ENCODE data around the gene EIF3I. TPM values are rescaled to one million over a fixed set of nuclear protein-coding genes. Genes with fewer than 3 reads are reported as not detected.

EIF3I gene
- total RNA-seq (2014; rRNA removed; shearing (Covaris generic); ENCODE audit: low replicate concordance) = 441 and 448 TPM in 2 replicates

DNA sequence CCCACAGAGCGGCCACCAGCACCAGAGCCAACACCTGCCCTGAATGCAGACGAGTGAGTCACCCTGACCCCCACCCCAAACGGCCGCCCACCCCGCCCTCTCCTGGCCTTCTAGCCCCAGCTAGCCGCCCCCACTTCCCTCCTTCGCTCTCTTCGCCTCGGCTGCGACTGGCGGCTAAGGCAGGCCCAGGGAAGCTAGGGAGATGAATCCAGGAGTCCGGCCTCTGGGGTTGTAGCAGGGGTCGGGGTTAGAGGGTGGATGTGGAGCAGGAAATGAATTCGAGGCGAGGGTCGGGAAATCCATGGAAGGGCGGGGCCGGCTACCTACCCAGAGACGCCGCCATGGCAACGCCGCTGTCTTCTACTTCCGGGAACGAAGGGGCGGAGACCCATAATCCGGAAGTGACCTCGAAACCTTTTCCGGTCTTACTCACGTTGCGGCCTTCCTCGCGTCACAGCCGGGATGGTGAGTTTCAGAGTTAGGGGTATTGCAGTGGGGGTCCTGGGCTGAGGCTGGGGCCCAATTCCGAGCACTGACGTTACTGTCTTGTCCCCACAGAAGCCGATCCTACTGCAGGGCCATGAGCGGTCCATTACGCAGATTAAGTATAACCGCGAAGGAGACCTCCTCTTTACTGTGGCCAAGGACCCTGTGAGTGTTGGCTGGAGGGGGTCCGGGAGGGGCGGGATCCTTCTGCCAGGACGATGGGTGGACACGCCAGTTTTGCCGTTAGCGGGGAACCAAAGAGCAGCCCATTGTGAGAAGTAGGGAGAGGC is at the start of gene EIF3I, which contains the start of gene TMEM234:
Gene EIF3I, plus strand, starts transcription at position 428 of the 776 bp plus-strand sequence. Its CDS starts 35 bp downstream, at position 463.
Gene TMEM234, minus strand, starts transcription at position 374 of the 776 bp plus-strand sequence. Its CDS starts 31 bp downstream, at position 343.
- in situ Hi-C loops (cut with HindIII; ENCODE audit: low pct_unique_long_range_greater_than_20kb, low sequenced_read_pairs) = no loop called here
- DNase-seq (ENCODE audit: low read depth) = peak; percentile 78

DNA sequence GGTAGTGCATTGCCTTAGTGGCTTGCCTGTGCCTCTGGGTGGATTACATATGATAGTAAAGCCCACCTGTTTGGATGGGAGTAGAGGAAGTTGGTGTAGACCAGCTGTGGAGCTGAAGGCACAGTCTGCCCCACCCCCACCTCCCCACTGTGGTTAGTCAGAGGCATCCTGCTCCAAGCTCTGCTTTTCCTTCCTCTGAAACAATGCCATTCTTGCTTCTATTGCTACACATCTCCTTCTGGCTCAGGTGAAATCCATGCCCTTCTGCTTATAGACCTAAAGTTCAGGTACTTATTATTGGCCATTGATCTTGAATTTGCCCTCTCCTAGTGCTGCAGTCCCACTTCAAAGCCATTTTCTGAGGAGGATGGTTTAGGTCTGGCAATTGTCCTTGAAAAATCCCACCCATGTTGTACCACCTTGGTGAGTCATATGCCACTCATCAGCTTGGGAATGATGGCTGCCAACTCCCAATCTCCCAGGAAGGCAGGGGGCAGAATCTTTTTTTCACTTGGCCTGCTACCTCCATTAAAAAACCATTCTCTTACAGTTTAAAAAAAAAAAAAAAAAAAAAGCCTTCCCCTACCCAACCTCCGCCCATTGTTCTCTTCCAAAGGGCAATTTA is 49.5 kb upstream of the EIF3I start:
- DNase-seq (ENCODE audit: low read depth) = no peak
- in situ Hi-C loops (cut with HindIII; ENCODE audit: low pct_unique_long_range_greater_than_20kb, low sequenced_read_pairs) = no loop called here

DNA sequence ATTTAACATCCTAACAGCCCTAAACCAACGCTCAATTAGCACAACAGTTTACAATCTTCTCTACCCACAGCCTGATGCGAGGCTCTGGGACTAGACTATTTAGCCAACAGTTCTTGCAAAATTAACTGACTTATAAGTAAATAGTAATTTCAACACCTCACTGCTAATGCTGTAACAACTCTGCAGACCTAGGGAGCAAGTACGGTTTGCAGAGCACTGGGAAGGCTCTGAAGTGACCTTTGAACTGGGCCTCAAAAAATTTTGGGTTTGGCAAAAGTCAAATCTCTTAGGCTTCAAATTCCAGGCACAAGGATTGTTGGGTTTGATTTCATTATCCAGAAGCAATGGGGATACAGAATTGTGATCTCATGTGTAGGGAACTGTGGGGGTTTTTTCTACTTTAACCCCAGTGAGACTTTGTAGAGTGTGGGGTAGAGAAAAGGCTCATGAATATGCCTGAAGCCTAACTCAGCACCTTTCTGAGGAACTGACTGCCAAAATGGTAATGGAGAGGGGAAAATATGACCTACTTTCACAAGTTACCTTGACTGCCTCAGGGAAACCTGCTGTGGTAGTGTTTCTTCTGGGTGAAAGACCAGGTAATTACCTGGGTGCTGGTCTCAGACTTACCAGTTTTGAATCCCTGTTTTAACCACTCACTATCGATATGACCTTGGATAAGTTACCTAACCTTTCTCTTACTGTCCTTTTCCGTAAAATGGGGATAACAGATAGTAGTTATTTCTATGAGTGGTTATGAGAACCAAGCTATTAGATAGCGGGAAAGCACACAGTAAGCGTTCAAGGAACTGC is 43.6 kb upstream of the EIF3I start:
- in situ Hi-C loops (cut with HindIII; ENCODE audit: low pct_unique_long_range_greater_than_20kb, low sequenced_read_pairs) = no loop called here
- DNase-seq (ENCODE audit: low read depth) = no peak

DNA sequence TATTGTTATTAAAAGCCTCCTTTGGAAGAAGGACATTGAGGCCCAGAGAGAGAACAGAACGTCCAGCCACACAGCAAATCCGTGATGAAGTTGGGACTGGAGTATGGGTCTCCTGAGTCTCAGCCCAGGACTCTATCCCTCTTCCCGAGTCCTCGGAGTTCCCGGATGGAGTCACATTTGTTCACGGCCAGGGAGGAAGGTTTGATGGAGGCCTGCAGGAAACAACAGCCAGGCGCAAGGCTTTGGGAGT is 43.1 kb upstream of the EIF3I start:
- in situ Hi-C loops (cut with HindIII; ENCODE audit: low pct_unique_long_range_greater_than_20kb, low sequenced_read_pairs) = no loop called here
- DNase-seq (ENCODE audit: low read depth) = no peak

DNA sequence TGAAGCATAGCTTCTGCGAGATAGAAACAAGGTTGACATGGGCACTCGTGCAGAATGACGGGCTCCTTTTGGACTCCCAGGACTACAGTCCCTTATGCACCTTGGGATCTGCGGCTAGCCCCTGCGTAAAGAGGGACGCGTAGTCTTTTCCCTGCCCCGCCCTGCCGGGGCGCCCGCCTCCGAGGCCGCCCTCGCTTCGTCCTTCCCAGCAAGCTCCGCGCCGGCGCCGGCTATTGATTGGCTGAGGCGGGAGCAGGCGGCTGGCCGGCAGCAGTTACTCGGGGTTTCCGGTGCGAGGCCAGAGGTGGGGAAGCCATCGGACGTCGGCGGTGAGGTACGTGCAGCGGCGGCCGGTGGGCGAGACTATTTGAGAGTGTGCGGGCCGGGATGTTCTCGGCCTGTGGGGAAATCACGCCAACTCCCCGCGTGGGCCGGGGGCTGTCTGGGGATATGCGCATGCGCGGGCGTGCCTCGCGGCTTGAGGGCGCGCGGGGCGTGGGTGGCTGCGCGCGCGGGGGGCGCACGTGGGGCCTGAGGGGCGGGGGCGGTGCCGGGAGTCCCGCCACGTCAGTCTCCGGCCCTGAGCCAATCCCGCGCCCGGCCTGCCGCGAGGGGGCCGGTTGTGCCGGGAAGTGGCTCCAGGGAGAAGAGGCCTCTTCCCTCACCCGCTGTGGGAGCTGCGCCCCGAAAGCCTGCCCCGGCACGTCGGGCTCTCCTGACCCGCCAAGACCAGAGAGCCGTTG is 42.6 kb upstream of the EIF3I start, which contains the start of gene TXLNA:
Gene TXLNA, plus strand, starts transcription at position 233 of the 743 bp plus-strand sequence. CDS start 671 bp downstream, outside the sequence.
- in situ Hi-C loops (cut with HindIII; ENCODE audit: low pct_unique_long_range_greater_than_20kb, low sequenced_read_pairs) = no loop called here
- DNase-seq (ENCODE audit: low read depth) = peak; percentile 94

DNA sequence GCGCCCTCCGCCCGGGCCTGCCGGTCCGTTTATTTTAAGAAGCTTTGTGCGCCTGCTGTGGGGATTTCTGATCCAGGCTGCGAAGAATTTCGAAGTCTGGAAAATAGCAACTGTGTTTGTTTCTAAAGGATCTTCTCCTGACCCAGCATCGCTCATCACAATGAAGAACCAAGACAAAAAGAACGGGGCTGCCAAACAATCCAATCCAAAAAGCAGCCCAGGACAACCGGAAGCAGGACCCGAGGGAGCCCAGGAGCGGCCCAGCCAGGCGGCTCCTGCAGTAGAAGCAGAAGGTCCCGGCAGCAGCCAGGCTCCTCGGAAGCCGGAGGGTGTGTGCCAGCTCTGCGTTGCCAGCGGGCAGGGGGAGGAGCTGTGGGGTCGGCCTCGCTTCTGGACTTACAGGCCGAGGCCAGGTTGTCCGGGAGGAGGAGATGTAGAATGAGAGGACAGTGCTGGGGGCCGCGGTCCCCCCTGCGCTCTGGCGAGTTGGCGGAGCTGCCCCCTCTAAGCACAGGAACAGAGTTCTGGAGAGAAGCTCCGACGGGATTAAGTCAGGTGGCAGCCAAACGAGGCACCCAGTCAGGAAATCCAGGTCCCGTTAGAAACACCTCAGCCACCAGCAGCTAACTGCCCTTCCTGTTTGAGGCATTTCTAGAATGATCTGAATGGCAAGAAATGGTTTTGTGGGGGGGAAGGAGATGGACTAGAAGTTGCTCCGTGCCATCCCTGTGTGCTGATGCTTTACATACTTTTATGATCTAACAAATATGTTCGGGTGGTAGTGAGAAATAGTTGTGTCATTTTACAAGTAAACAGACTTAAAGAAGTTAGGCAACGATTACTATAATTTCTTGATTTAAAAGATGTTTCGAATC is 41.8 kb upstream of the EIF3I start:
- in situ Hi-C loops (cut with HindIII; ENCODE audit: low pct_unique_long_range_greater_than_20kb, low sequenced_read_pairs) = no loop called here
- no peak for DNase-seq (ENCODE audit: low read depth)

DNA sequence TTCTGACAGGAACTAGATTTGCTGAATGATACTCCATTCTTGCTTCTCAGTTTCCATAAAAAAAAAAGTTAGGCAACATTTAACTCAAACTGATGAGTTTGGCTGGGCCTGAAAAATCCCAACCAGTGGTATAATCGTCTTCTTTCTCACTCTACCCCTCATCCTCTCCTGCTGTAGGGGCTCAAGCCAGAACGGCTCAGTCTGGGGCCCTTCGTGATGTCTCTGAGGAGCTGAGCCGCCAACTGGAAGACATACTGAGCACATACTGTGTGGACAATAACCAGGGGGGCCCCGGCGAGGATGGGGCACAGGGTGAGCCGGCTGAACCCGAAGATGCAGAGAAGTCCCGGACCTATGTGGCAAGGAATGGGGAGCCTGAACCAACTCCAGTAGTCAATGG is 41.1 kb upstream of the EIF3I start:
- in situ Hi-C loops (cut with HindIII; ENCODE audit: low pct_unique_long_range_greater_than_20kb, low sequenced_read_pairs) = no loop called here
- no peak for DNase-seq (ENCODE audit: low read depth)

DNA sequence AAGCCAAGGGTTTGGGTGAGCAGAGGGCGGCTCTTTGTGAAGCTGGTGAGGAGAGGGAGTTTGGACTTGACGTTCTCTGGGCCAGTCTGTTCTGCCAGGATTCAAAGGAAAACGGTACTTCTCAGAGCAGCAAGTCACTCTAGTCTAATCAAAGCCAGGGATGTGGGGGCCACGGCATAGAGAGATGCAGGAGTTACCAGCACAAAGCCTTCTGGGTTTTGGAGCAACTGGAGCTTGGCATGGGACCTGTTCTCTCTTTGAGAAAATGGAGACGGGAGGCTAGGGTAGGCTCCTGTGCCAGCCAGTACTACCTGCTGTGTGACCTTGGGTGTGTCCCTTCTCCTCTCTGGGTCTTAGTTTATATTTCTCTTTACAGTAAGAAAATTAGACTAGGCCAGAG is 40.6 kb upstream of the EIF3I start:
- DNase-seq (ENCODE audit: low read depth) = no peak
- in situ Hi-C loops (cut with HindIII; ENCODE audit: low pct_unique_long_range_greater_than_20kb, low sequenced_read_pairs) = no loop called here

DNA sequence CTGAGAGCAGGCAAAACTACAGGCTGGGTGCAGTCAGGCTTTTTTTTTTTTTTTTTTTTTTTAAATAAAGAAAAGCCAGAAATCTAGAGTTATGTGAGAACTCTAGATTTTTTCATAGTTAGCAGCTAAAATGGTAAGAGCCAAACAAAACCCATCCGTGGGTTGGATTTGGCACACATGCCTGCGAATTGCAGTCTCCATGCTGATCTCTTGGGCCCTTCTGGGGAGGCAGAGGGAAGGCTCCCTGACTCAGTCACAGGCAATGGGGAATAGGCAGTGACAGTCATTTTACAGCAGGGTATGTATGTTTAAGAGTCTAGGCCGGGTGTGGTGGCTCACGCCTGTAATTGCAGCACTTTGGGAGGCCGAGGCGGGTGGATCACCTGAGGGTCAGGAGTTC is 40.1 kb upstream of the EIF3I start:
- in situ Hi-C loops (cut with HindIII; ENCODE audit: low pct_unique_long_range_greater_than_20kb, low sequenced_read_pairs) = no loop called here
- DNase-seq (ENCODE audit: low read depth) = no peak

DNA sequence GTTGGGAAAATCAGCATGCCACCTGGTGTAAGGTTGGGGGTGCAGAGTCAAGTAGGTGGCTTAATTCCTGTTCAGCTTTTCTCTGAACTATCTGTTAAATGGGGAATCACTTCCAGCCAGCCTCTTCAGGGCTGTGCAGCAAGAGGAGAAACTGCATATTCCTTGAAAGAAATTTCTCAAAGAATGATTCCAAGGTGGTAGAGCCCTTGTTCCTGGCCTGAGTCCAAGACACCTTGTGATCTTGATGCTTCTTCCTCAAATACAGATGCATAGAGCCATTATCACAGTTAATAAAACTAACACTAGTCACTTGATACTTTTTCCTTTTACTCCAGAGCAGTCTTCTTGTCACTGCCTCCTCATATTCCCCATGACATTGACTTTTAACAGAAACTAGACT is 37.6 kb upstream of the EIF3I start:
- no peak for DNase-seq (ENCODE audit: low read depth)
- in situ Hi-C loops (cut with HindIII; ENCODE audit: low pct_unique_long_range_greater_than_20kb, low sequenced_read_pairs) = no loop called here

DNA sequence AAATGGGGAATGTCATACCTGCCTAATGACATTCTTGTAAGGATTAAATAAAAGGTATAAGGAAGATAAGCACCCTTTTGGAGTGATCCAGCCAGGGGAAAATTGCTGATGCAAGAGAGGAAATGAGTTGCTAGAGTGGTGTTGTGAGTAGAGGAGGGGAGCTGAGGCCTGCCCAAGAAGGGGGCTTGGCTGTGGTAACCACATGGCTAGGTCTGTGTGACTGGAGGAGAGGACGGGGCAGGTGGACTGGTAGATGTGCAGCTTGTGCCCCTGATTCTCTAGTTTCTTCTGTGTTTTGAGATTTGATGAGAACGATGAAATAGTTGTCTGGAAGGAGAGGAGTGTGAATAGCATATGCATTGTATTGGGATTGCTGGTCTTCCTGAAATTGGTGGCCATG is 36.1 kb upstream of the EIF3I start:
- in situ Hi-C loops (cut with HindIII; ENCODE audit: low pct_unique_long_range_greater_than_20kb, low sequenced_read_pairs) = no loop called here
- no peak for DNase-seq (ENCODE audit: low read depth)

DNA sequence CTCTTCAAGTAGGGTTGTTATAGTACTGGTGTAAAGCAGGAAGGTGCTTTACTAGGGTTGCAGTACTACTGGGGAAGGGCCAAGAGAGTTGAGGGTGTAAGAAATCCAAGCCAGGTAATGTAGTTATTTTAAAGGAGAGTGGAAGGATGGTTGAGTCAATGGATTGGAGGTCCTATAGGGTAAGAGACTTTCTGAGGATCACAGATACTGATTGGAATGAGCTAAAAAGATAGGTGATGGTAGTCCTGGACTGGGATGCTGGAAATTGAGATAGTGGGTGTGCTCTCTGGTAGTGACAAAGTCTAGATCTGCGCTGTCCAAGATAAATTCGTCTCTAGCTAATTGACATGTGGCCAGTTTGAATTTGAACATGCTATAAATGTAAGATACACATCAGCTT is 35.7 kb upstream of the EIF3I start:
- no peak for DNase-seq (ENCODE audit: low read depth)
- in situ Hi-C loops (cut with HindIII; ENCODE audit: low pct_unique_long_range_greater_than_20kb, low sequenced_read_pairs) = no loop called here

DNA sequence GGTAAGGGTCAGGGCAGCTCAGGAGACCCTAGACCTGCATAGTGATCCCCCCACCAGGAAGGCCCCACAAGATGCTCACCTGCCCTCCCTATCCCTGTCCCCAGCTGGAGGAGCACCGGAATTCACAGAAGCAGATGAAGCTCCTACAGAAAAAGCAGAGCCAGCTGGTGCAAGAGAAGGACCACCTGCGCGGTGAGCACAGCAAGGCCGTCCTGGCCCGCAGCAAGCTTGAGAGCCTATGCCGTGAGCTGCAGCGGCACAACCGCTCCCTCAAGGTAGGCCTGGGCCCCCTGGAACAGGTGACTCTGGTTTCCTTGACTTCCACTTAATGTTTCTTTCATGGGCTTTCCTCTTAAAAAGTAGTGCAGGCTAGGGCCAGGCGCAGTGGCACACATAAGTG is 34.4 kb upstream of the EIF3I start:
- DNase-seq (ENCODE audit: low read depth) = no peak
- in situ Hi-C loops (cut with HindIII; ENCODE audit: low pct_unique_long_range_greater_than_20kb, low sequenced_read_pairs) = no loop called here

DNA sequence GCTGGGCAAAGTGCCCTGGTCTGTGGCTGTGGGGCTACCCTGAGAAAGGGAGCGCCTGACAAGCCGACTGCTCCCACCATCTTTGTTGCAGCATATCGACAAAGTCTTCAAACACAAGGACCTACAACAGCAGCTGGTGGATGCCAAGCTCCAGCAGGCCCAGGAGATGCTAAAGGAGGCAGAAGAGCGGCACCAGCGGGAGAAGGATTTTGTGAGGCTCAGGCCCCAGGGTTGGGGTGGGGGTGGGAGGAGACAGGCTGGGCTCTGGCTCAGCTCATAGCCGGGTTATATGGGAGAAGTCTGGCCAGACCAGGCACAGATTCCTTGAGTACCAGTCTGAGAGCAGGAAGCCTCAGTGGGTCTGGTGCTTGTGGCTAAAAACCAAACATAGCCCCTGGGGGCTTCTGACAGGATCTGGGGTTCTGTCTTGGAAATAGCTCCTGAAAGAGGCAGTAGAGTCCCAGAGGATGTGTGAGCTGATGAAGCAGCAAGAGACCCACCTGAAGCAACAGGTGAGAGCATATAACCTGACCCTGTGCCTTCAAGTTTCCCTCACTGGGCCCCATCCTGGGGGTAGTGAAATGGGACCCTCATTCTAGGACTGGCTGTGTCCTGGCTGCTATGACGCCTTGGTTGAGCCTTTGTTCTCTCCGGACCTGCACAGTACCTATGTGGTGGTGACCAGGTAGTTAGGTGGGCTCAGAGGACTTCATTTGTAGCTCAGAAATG is 29.8 kb upstream of the EIF3I start:
- in situ Hi-C loops (cut with HindIII; ENCODE audit: low pct_unique_long_range_greater_than_20kb, low sequenced_read_pairs) = no loop called here

DNA sequence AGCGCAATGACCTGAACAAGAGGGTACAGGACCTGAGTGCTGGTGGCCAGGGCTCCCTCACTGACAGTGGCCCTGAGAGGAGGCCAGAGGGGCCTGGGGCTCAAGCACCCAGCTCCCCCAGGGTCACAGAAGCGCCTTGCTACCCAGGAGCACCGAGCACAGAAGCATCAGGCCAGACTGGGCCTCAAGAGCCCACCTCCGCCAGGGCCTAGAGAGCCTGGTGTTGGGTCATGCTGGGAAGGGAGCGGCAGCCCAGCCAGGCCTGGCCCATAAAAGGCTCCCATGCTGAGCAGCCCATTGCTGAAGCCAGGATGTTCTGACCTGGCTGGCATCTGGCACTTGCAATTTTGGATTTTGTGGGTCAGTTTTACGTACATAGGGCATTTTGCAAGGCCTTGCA is 27.2 kb upstream of the EIF3I start:
- in situ Hi-C loops (cut with HindIII; ENCODE audit: low pct_unique_long_range_greater_than_20kb, low sequenced_read_pairs) = no loop called here

More for the DNA sequence above, 29.8 kb upstream of the EIF3I start:
- no peak for DNase-seq (ENCODE audit: low read depth)

DNA sequence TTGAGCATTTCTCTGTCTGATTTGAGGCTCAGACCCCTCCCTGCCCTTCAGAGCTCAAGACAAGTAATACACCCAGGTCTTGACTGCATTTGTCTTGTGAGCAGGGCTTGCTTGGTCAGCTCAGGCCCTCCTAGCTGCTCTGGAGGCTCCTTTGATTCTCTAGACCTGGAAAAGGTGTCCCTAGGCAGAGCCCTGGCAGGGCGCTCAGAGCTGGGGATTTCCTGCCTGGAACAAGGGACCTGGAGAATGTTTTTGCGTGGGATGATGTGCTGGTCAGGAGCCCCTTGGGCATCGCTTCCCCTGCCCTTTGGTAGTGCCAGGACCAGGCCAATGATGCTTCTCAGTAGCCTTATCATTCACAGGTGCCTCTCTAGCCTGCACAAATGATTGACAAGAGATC is 26.7 kb upstream of the EIF3I start:
- in situ Hi-C loops (cut with HindIII; ENCODE audit: low pct_unique_long_range_greater_than_20kb, low sequenced_read_pairs) = no loop called here

More for the DNA sequence above, 27.2 kb upstream of the EIF3I start:
- DNase-seq (ENCODE audit: low read depth) = no peak

More for the DNA sequence above, 26.7 kb upstream of the EIF3I start:
- no peak for DNase-seq (ENCODE audit: low read depth)
